Activated naive CD8-positive, alpha-beta T cell treated with anti-CD3 and anti-CD28 coated beads, Interleukin-2, amount 50 U/mL, for 24 hours (primary cell): Measurements from ENCODE around the gene FZD1.

Experiments
- ATAC-seq: fragments of 150-1000 bp; cut with Tn5 transposase; one replicate; pipeline ENCODE4 v1.10.0; 2021
- DNase-seq: peaks from one replicate; pipeline ENCODE4 v3.0.0; 2021
- H3K27ac Mint-ChIP-seq: one replicate; pipeline ENCODE4 v1.8.0; 2021; ENCODE audit warnings: mild to moderate bottlenecking, mixed read lengths
- H3K27me3 Mint-ChIP-seq: one replicate; pipeline ENCODE4 v1.8.0; 2021; ENCODE audit warnings: mixed read lengths
- H3K36me3 Mint-ChIP-seq: one replicate; pipeline ENCODE4 v1.8.0; 2021; ENCODE audit warnings: low read depth, mixed read lengths
- H3K4me1 Mint-ChIP-seq: one replicate; pipeline ENCODE4 v1.8.0; 2021; ENCODE audit warnings: mixed read lengths
- H3K4me3 Mint-ChIP-seq: one replicate; pipeline ENCODE4 v1.8.0; 2021; ENCODE audit warnings: mild to moderate bottlenecking, moderate library complexity, mixed read lengths
- H3K9me3 Mint-ChIP-seq: one replicate; pipeline ENCODE4 v1.8.0; 2021; ENCODE audit warnings: mixed read lengths

The FZD1 gene

GRCh38 chr7:91248996-91249395 is 15.2 kb upstream of the FZD1 start:
- Mint-ChIP-seq H3K36me3 (no peaks in the 10 kb centered on the region), H3K4me1 (no peaks in the 10 kb centered on the region), H3K9me3 (no peaks in the 10 kb centered on the region), H3K27me3 (peaks cover 4% of the 10 kb centered on the region), H3K27ac (no peak overlapping the region), H3K4me3 (no peak overlapping the region)
- no peak for ATAC-seq
- no peak for DNase-seq

- H3K9me3 Mint-ChIP-seq: no peaks in the 10 kb centered on the region
- no peak for ATAC-seq
- DNase-seq: no peak
- H3K4me3 Mint-ChIP-seq: no peak overlapping the region
- H3K27ac Mint-ChIP-seq: no peak overlapping the region
- no peaks in the 10 kb centered on the region for H3K4me1 Mint-ChIP-seq
- H3K27me3 Mint-ChIP-seq: no peaks in the 10 kb centered on the region
- H3K36me3 Mint-ChIP-seq: no peaks in the 10 kb centered on the region
These were observed 14.6 kb upstream of the FZD1 start for GRCh38 chr7:91249506-91250233.

- DNase-seq: no peak
- Mint-ChIP-seq H3K4me1 (no peaks in the 10 kb centered on the region), H3K36me3 (no peaks in the 10 kb centered on the region), H3K4me3 (no peak overlapping the region), H3K9me3 (peaks cover 3% of the 10 kb centered on the region), H3K27ac (no peak overlapping the region), H3K27me3 (peaks cover 2% of the 10 kb centered on the region)
- no peak for ATAC-seq
These were observed 13.5 kb upstream of the FZD1 start for GRCh38 chr7:91250706-91251105.

- Mint-ChIP-seq H3K4me3 (no peak overlapping the region), H3K36me3 (no peaks in the 10 kb centered on the region), H3K27me3 (peaks cover 2% of the 10 kb centered on the region), H3K9me3 (peaks cover 10% of the 10 kb centered on the region), H3K4me1 (no peaks in the 10 kb centered on the region), H3K27ac (no peak overlapping the region)
- DNase-seq: no peak
- no peak for ATAC-seq
These were observed 12.4 kb upstream of the FZD1 start for GRCh38 chr7:91251877-91252276.

GRCh38 chr7:91263384-91264045 is 718 bp upstream of the FZD1 start:
- Mint-ChIP-seq H3K27me3 (peaks cover 54% of the 10 kb centered on the region), H3K9me3 (no peaks in the 10 kb centered on the region), H3K36me3 (no peaks in the 10 kb centered on the region), H3K4me1 (peaks cover 13% of the 10 kb centered on the region), H3K4me3 (peak overlapping the region; percentile 78), H3K27ac (no peak overlapping the region)
- DNase-seq: no peak
- ATAC-seq: no peak

- Mint-ChIP-seq H3K4me3 (peak overlapping the region; percentile 73), H3K4me1 (peaks cover 13% of the 10 kb centered on the region), H3K9me3 (no peaks in the 10 kb centered on the region), H3K27me3 (peaks cover 54% of the 10 kb centered on the region), H3K36me3 (no peaks in the 10 kb centered on the region), H3K27ac (no peak overlapping the region)
- DNase-seq (peak; percentile 19), ATAC-seq (peak; percentile 29)
These were observed 870 bp downstream of the FZD1 start for GRCh38 chr7:91264924-91265681.

- Mint-ChIP-seq H3K36me3 (no peaks in the 10 kb centered on the region), H3K27me3 (peaks cover 51% of the 10 kb centered on the region), H3K9me3 (no peaks in the 10 kb centered on the region), H3K4me3 (peak overlapping the region; percentile 73), H3K4me1 (peaks cover 13% of the 10 kb centered on the region), H3K27ac (no peak overlapping the region)
- DNase-seq (no peak), ATAC-seq (no peak)
These were observed 1.4 kb downstream of the FZD1 start for GRCh38 chr7:91265693-91266066.

GRCh38 chr7:91266067-91266688 is 1.9 kb downstream of the FZD1 start:
- H3K27me3 Mint-ChIP-seq: peaks cover 47% of the 10 kb centered on the region
- H3K27ac Mint-ChIP-seq: no peak overlapping the region
- peaks cover 13% of the 10 kb centered on the region for H3K4me1 Mint-ChIP-seq
- H3K36me3 Mint-ChIP-seq: no peaks in the 10 kb centered on the region
- DNase-seq (no peak), ATAC-seq (no peak)
- no peaks in the 10 kb centered on the region for H3K9me3 Mint-ChIP-seq
- no peak overlapping the region for H3K4me3 Mint-ChIP-seq

GRCh38 chr7:91266689-91267090 is 2.5 kb downstream of the FZD1 start:
- H3K27me3 Mint-ChIP-seq: peaks cover 44% of the 10 kb centered on the region
- H3K4me3 Mint-ChIP-seq: no peak overlapping the region
- H3K36me3 Mint-ChIP-seq: no peaks in the 10 kb centered on the region
- no peak overlapping the region for H3K27ac Mint-ChIP-seq
- no peak for DNase-seq
- H3K4me1 Mint-ChIP-seq: peaks cover 13% of the 10 kb centered on the region
- H3K9me3 Mint-ChIP-seq: no peaks in the 10 kb centered on the region
- ATAC-seq: no peak

- Mint-ChIP-seq H3K9me3 (no peaks in the 10 kb centered on the region), H3K4me1 (peaks cover 13% of the 10 kb centered on the region), H3K36me3 (no peaks in the 10 kb centered on the region), H3K27me3 (peaks cover 40% of the 10 kb centered on the region), H3K27ac (no peak overlapping the region), H3K4me3 (no peak overlapping the region)
- ATAC-seq: no peak
- DNase-seq: no peak
These were observed 3.1 kb downstream of the FZD1 start for GRCh38 chr7:91267171-91267955.

- no peak for DNase-seq
- Mint-ChIP-seq H3K4me1 (peaks cover 2% of the 10 kb centered on the region), H3K27ac (no peak overlapping the region), H3K4me3 (no peak overlapping the region), H3K9me3 (no peaks in the 10 kb centered on the region), H3K27me3 (peaks cover 17% of the 10 kb centered on the region), H3K36me3 (no peaks in the 10 kb centered on the region)
- ATAC-seq: no peak
These were observed 6.1 kb downstream of the FZD1 start for GRCh38 chr7:91270372-91270771.

- DNase-seq (no peak), ATAC-seq (peak; percentile 28)
- no peak overlapping the region for H3K27ac Mint-ChIP-seq
- H3K4me3 Mint-ChIP-seq: no peak overlapping the region
- no peaks in the 10 kb centered on the region for H3K4me1 Mint-ChIP-seq
- no peaks in the 10 kb centered on the region for H3K36me3 Mint-ChIP-seq
- H3K9me3 Mint-ChIP-seq: no peaks in the 10 kb centered on the region
- H3K27me3 Mint-ChIP-seq: peaks cover 5% of the 10 kb centered on the region
These were observed 12.7 kb downstream of the FZD1 start for GRCh38 chr7:91276909-91277308.

- DNase-seq (no peak), ATAC-seq (no peak)
- Mint-ChIP-seq H3K27ac (no peak overlapping the region), H3K36me3 (no peaks in the 10 kb centered on the region), H3K4me1 (no peaks in the 10 kb centered on the region), H3K4me3 (no peak overlapping the region), H3K9me3 (no peaks in the 10 kb centered on the region), H3K27me3 (peaks cover 12% of the 10 kb centered on the region)
These were observed 16.0 kb downstream of the FZD1 start for GRCh38 chr7:91280185-91280584.

GRCh38 chr7:91280604-91281003 is 16.4 kb downstream of the FZD1 start:
- H3K4me1 Mint-ChIP-seq: no peaks in the 10 kb centered on the region
- H3K9me3 Mint-ChIP-seq: no peaks in the 10 kb centered on the region
- no peak overlapping the region for H3K27ac Mint-ChIP-seq
- no peaks in the 10 kb centered on the region for H3K36me3 Mint-ChIP-seq
- DNase-seq (no peak), ATAC-seq (no peak)
- H3K4me3 Mint-ChIP-seq: no peak overlapping the region
- H3K27me3 Mint-ChIP-seq: peaks cover 12% of the 10 kb centered on the region
